Gastroesophageal sphincter (tissue), 3 donors: Measurements from ENCODE around the gene ESYT3.

Experiments
- CTCF ChIP-seq, 4 experiments: fragments of 200-600 bp in 2 of 4; fragments of 450-650 bp in 2 of 4; sonication (generic) in 1 of 4; IDR thresholded peaks; one replicate each; pipeline ENCODE4 v1.5.1; 2017 to 2019; ENCODE audit warnings: antibody characterized with exemption in 4 of 4, mild to moderate bottlenecking in 2 of 4, moderate library complexity in 2 of 4
- EP300 ChIP-seq: sonication (generic); formaldehyde crosslinking; IDR thresholded peaks from one replicate; pipeline ENCODE4 v1.6.1; 2017; ENCODE audit warnings: antibody characterized with exemption, mild to moderate bottlenecking
- POLR2A ChIP-seq, 2 donors: fragments of 450-650 bp; IDR thresholded peaks; one replicate each; pipeline ENCODE4 v1.6.1; 2017; ENCODE audit warnings: antibody characterized with exemption in 2 of 2, mild to moderate bottlenecking in 2 of 2, moderate library complexity in 1 of 2

DNA sequence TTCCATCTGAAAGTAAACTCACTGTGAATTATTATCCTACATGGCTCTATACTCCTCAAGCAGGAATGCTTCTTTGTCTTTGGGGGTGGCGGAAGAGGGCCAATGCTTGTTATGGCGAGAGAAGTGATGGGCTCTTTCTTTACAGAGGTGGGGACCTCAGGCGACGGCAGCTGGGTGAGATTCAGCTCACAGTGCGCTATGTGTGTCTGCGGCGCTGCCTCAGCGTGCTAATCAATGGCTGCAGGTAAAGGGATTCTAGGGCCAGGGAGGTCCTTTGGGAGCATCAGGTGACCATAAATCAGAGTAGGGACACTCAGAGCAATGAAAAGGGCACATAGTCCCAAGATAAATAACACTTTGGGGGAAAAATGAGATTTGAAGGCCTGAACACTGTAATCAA is 39.0 kb downstream of the ESYT3 start:
- TF ChIP-seq CTCF (IDR thresholded peaks at IDR 0.05), result no peak
- no peak for TF ChIP-seq POLR2A (IDR thresholded peaks at IDR 0.05)
- no peak for TF ChIP-seq EP300
